CD4-positive, alpha-beta T cell treated with Interleukin-15 for 1 hour (primary cell): ENCODE results near the gene ARID3B.
A peak's percentile ranks its signal among the peaks of the same experiment; 100 is the strongest.
"Not testable (repeated sequence)": the region's sequence is repeated elsewhere in the genome, so short reads cannot be mapped to it uniquely, and the experiment has no call there.

Experiments used
- DNase-seq: peaks from one replicate; pipeline ENCODE4 v3.0.0-alpha.2; 2020

ARID3B gene

DNA sequence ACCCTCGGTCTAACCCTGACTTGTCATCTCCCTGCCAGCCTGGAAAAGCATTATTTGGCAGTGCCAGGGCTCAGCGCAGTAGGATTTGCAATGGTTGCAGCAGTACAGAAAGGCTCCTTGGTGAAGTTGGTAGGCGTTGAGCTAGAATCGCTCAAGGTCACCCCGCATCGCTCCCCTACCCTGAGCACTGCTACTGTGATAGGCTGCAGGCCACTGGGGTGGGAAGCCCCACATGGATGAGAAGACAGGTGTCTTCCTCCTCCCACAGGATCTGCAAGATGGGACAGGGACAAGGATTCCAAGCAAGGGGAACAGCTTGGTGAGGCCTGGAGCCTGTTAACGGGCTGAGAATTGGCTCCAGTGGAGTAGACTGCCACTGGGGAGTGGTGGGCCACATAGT lies 85.3 kb downstream of the ARID3B start:
- DNase-seq = no peak

DNA sequence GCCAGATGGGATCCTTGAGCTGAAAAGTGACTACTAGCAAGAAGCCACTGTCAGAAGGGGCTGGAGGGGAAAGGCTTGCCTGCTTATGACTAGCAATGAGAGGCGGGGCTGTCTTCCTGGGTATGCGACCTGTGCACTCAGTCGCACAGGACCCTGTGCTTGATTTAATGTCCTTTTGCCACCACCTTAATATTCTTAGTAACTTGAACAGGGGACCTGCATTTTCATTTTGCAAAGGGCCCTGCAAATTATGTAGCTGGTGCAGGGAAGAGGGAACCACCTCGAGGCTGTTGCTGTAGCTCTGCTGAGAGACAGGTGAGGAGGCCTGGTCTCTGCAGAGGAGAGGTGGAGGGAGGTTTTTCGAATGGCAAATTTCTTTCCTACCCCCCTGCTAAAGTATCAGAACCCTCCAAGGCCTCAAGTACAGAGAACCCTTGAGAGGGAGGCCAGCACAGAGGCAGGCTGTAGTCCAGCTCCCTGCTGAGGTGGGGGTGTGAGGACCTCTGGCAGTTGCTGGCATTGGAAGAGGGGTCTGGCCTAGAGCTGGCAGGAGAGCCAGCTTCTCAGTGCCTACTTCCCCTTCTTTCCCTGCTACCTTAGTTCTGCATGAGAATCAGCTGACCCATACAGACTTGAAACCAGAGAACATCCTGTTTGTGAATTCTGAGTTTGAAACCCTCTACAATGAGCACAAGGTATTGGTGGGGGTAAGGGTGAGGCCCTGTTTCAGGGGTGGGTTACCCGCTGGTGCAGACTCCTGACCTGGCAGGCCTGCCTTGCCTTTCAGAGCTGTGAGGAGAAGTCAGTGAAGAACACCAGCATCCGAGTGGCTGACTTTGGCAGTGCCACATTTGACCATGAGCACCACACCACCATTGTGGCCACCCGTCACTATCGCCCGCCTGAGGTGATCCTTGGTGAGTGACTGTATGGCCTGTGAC lies 86.0 kb downstream of the ARID3B start:
- peak; percentile 21 for DNase-seq

DNA sequence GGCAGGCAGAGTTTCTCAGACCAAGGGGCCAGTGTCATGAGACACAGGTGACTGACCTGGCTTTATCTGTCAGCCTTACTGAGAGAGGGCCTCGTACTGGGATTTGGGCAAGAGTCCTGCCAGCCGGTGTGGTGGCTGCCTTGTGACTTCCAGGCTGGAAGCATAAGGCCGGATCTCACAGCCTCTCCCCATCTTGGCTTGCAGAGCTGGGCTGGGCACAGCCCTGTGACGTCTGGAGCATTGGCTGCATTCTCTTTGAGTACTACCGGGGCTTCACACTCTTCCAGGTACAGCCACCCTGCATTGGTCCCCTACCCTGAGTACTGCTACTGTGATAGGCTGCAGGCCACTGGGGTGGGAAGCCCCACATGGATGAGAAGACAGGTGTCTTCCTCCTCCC lies 86.7 kb downstream of the ARID3B start:
- no peak for DNase-seq

DNA sequence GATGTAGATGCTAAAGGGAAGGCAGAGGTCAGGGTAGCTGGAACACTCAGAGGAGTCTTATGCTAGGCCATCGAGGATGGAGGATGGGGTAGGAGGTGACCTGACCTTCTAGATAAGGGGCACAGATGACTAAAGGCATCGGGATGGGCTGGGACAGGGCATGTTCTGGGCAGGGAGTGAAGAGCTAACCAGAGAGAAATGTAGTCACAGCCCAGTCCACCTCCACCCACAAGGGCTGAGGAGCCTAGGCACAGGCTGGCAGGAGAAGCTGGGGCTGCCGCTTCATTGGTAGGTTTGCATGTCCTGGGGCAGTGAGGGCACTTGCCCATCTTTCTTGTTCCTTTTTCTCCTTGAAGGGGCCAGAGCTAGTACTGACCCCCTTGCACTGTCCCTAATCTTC lies 87.2 kb downstream of the ARID3B start:
- DNase-seq = no peak

- no peak for DNase-seq
These were observed 87.9 kb downstream of the ARID3B start for GRCh38 chr15:74628949-74629348.

- not testable (repeated sequence) for DNase-seq
These were observed 88.7 kb downstream of the ARID3B start for GRCh38 chr15:74629696-74630095.

GRCh38 chr15:74630284-74631086 lies 89.5 kb downstream of the ARID3B start:
- peak; percentile 39 for DNase-seq

DNA sequence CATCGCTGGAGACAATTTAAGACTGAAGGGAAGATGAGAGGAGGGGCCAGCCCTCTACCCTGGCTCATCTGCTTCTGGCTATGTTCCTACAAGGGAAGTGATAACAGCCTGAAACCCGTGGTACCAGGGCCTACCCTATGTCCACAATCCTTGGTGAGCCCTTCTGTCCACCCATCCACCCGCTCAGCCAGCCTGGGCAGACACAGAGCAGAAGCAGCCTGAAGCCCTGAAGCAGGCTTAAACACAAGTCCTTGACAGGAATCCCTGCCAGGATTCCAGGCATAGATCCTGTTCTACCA lies 90.0 kb downstream of the ARID3B start:
- no peak for DNase-seq

- no peak for DNase-seq
These were observed 90.4 kb downstream of the ARID3B start for GRCh38 chr15:74631408-74631807.

DNA sequence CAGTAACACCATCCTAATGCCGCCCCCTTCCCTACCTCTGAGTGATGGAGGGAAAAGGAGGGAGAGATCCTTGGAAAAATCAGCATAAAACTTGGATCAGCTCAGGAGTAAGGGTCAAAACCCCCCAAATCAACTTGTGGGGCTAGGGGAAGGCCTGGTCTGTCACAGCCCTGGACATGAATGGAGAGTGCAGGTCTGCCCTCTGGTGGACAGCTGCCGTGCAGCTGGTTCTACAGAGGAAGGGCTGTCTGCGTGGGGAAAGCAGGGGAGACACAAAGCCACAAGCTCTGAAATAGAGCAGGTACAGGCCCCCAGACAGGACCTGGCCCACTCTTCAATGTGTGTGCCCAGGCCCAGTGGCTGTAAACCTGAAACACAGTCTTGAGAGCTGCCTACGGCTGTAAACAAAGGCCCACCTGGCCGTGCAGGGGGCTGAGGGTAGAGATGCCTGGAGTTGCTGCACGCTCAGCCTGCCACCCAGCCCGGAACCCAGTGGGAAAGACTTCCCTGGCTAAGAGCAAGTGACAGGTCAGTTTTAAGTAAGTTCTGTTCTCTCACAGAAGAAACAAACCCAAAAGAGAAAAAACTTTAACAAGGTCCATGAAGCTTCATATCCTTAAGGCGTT lies 91.0 kb downstream of the ARID3B start:
- DNase-seq = peak; percentile 58

DNA sequence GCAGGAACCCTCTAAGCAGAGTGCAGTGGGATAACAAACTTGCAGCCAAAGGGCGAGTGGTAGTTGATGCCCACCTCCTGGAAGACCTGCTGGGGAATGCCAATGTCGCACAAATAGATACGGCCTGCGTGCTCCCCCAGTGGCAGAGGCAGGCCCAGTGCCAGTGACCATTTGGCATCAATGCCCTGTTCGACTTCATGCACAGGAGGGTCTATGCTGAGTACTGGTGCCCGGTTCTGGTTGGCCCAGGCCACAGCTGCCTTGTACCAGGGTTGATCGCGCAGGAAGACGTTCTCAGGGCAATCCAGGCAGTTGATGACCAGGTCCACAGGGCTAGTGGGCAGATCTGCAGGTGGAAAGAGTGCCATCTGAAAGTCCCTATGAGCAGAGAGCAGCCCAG lies 91.6 kb downstream of the ARID3B start:
- no peak for DNase-seq

- no peak for DNase-seq
These were observed 92.8 kb downstream of the ARID3B start for GRCh38 chr15:74633781-74634180.

GRCh38 chr15:74635228-74635627 lies 94.2 kb downstream of the ARID3B start:
- peak; percentile 73 for DNase-seq

DNA sequence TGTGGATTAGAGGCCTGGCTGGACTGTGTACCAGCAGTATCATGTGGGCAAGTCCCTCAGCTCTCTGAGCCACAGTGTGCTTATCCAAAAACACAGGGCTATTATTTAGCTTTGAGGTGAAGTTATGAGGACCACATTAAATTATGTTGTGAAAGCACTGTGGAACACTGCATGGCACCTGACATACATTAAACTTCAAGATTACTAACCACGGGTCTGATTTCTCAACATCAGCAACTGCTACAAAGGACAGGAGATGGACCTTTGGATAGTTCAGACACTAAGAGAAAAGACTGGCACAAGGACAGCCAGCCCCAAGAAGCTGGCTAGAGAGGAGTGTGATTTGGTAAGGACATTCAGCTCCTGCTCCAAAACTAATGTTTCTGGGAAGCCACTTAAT lies 96.0 kb downstream of the ARID3B start:
- DNase-seq = no peak

- DNase-seq = no peak
These were observed 100.1 kb downstream of the ARID3B start for GRCh38 chr15:74641151-74641550.

DNA sequence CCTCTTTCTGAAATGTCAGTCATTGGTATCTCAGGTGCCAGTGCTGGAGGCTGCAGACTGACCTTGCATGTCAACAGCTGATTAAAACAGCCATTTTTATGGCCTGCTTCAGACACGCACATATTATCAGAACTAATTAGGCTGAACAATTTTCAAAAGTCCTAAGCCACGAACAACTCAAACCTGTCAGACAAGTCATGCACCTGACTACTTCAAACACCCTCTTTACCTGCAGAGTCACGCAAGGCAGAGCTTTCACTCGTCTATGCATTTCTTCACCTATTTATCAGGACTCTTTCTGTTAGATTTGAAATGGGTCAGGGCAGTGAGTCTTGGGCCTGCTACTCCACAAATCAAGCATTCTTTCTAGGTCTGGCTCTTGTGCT lies 101.3 kb downstream of the ARID3B start:
- DNase-seq = no peak

DNA sequence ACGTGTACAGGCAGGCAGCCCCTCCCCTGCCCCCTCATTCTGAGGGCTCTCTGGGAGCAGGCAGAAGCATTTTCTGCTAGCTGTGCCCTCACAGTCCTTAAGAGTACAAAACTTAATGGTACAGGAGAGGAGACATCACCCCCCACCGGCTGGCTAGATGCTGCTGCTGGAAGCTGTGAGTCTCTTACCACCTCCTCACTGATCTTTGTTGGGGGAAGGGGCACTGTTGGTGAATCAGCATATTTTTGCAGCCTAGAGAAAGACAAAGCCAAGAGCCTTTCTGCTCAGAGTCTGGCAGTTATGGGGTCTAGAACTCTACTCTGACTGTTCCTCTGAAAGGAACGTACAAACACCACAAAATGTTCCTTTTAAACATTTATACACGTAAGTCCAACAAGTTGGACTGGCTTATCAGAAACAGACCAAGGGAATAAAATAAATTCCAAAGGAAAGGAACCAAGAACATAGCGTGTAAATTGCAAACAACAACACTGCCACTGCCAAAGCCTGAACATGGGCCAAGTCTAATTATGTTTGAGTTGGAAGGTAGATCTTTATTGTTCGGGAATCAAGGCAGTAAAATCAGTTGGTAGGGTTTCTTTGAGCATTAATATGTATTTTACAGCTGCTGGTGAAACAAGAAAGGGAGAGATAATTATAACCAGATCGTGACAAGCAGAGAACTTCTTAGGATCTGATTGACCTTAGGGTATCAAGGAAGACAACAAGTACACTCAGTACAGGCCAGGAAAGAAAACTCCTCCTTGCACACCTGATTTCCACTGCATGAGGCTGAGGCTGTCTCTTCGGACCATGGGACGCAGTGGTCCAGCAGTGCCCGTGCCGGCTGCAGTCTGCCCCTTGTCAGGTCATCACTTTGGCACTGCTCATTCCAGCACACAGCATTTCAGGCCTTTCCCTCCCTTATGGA lies 102.0 kb downstream of the ARID3B start:
- no peak for DNase-seq

GRCh38 chr15:74643665-74644204 lies 102.7 kb downstream of the ARID3B start:
- DNase-seq = no peak

GRCh38 chr15:74646480-74646879 lies 105.5 kb downstream of the ARID3B start:
- no peak for DNase-seq
